ENCODE data around the gene ZNF692. TPM values are rescaled to one million over a fixed set of nuclear protein-coding genes. Genes with fewer than 3 reads are reported as not detected.

Gene ZNF692
- total and polyA plus RNA-seq, 4 donors, result 26.1 to 58.5 (median 36.3) TPM

- Histone ChIP-seq H3K36me3 (ENCODE audit: control insufficient read depth in 4 of 4, insufficient read depth in 4 of 4, low read length in 4 of 4) (peaks cover 25 to 52% (median 29%) of the 10 kb centered on the region in 4 donors), H3K27ac (ENCODE audit: low read depth in 1 of 2, low read length in 1 of 2) (no peak overlapping the region), H3K4me3 (no peak overlapping the region), H3K4me1 (ENCODE audit: control insufficient read depth in 5 of 5, insufficient read depth in 5 of 5, low read length in 5 of 5) (peaks cover 0 to 3% (median 0%) of the 10 kb centered on the region in 5 donors), H3K27me3 (ENCODE audit: control insufficient read depth in 3 of 3, insufficient read depth in 3 of 3, low read length in 2 of 3) (no peaks in the 10 kb centered on the region), H3K9ac (ENCODE audit: insufficient read depth in 1 of 2, low read length in 2 of 2) (no peak overlapping the region), H3K9me3 (ENCODE audit: control insufficient read depth in 4 of 4, insufficient read depth in 3 of 4, low read length in 3 of 4) (peaks cover 0 to 2% (median 0%) of the 10 kb centered on the region in 4 donors)
- 83 to 88% methylated on average over 10 of the region's 10 CpGs for WGBS, 2 donors
- ATAC-seq (ENCODE audit: insufficient read depth, low FRiP score) (no peak), DNase-seq (no peak)
- TF ChIP-seq CTCF (IDR thresholded peaks at IDR 0.05; ENCODE audit: control extremely low read depth, extremely low read depth), result no peak
Observed at GRCh38 chr1:248850536-248851251, 8.2 kb downstream of the ZNF692 start.

- Histone ChIP-seq H3K4me3 (no peak overlapping the region), H3K9ac (ENCODE audit: insufficient read depth in 1 of 2, low read length in 2 of 2) (no peak overlapping the region), H3K27me3 (ENCODE audit: control insufficient read depth in 3 of 3, insufficient read depth in 3 of 3, low read length in 2 of 3) (no peaks in the 10 kb centered on the region), H3K4me1 (ENCODE audit: control insufficient read depth in 5 of 5, insufficient read depth in 5 of 5, low read length in 5 of 5) (peaks cover 0 to 3% (median 0%) of the 10 kb centered on the region in 5 donors), H3K9me3 (ENCODE audit: control insufficient read depth in 4 of 4, insufficient read depth in 3 of 4, low read length in 3 of 4) (peaks cover 0 to 2% (median 0%) of the 10 kb centered on the region in 4 donors), H3K27ac (ENCODE audit: low read depth in 1 of 2, low read length in 1 of 2) (no peak overlapping the region), H3K36me3 (ENCODE audit: control insufficient read depth in 4 of 4, insufficient read depth in 4 of 4, low read length in 4 of 4) (peaks cover 27 to 52% (median 30%) of the 10 kb centered on the region in 4 donors)
- TF ChIP-seq CTCF (IDR thresholded peaks at IDR 0.05; ENCODE audit: control extremely low read depth, extremely low read depth), result no peak
- DNase-seq (no peak), ATAC-seq (ENCODE audit: insufficient read depth, low FRiP score) (no peak)
- WGBS, 2 donors, result 94 to 95% methylated on average over 7 to 9 of the region's 9 CpGs
Observed at GRCh38 chr1:248850124-248850523, 8.8 kb downstream of the ZNF692 start.

GRCh38 chr1:248849637-248850036 lies 9.2 kb downstream of the ZNF692 start:
- WGBS, 2 donors, result 80 to 82% methylated on average over 3 of the region's 3 CpGs
- Histone ChIP-seq H3K4me1 (ENCODE audit: control insufficient read depth in 5 of 5, insufficient read depth in 5 of 5, low read length in 5 of 5) (peaks cover 0 to 3% (median 0%) of the 10 kb centered on the region in 5 donors), H3K4me3 (no peak overlapping the region), H3K9me3 (ENCODE audit: control insufficient read depth in 4 of 4, insufficient read depth in 3 of 4, low read length in 3 of 4) (peaks cover 0 to 2% (median 0%) of the 10 kb centered on the region in 4 donors), H3K36me3 (ENCODE audit: control insufficient read depth in 4 of 4, insufficient read depth in 4 of 4, low read length in 4 of 4) (peaks cover 31 to 52% (median 33%) of the 10 kb centered on the region in 4 donors), H3K27me3 (ENCODE audit: control insufficient read depth in 3 of 3, insufficient read depth in 3 of 3, low read length in 2 of 3) (no peaks in the 10 kb centered on the region), H3K27ac (ENCODE audit: low read depth in 1 of 2, low read length in 1 of 2) (no peak overlapping the region), H3K9ac (ENCODE audit: insufficient read depth in 1 of 2, low read length in 2 of 2) (no peak overlapping the region)
- DNase-seq (no peak), ATAC-seq (ENCODE audit: insufficient read depth, low FRiP score) (no peak)
- TF ChIP-seq CTCF (IDR thresholded peaks at IDR 0.05; ENCODE audit: control extremely low read depth, extremely low read depth), result no peak

Data from lung (tissue), 12 donors.